HepG2 (cell line): ENCODE measurements around the gene BCL6. TPM values are rescaled to one million over a fixed set of nuclear protein-coding genes. Genes with fewer than 3 reads are reported as not detected.

Experiments used
- ATAC-seq: fragments of 200-7000 bp; cut with Tn5 transposase; 3 replicates; pipeline ENCODE4 v1.9.1; 2020; ENCODE audit warnings: mild to moderate bottlenecking, moderate library complexity
- BruUV-seq: library from RNA; stranded (reverse); fragments of 400-500 nt; replicated peaks from 2 replicates; lab custom pipeline; 2021; lab: Mats Ljungman, UMichigan
- CTCF ChIA-PET: fragments of 300-600 bp; formaldehyde crosslinking; extraction: SDS; loops from one replicate; lab custom pipeline; 2021; ENCODE audit warnings: low total read pairs, inconsistent platforms, low intra/inter-chr PET ratio; lab: Yijun Ruan, JAX
- POLR2A ChIA-PET: fragments of 350-600 bp; sonication (Branson Sonifier 250); formaldehyde crosslinking; loops from one replicate; lab custom pipeline; 2020; ENCODE audit warnings: antibody characterized with exemption, inconsistent platforms; lab: Yijun Ruan, JAX
- DNase-seq: peaks from one replicate; pipeline ENCODE4 v3.0.0-alpha.2; 2015; ENCODE audit warnings: low spot score
- FAIRE-seq: peaks from 3 replicates; lab custom pipeline; 2011; peaks lifted over from hg19 to GRCh38; lab: Jason Lieb, UNC
- H2AFZ ChIP-seq: one replicate; pipeline ENCODE4 v1.6.1; 2011; ENCODE audit warnings: low read length, inconsistent platforms
- H3K27ac ChIP-seq: fragments of 300-600 bp; 3 replicates; pipeline ENCODE4 v1.8.0; 2011; ENCODE audit warnings: mixed run types, mild to moderate bottlenecking, mixed read lengths, low read length, inconsistent platforms; ENCODE audit not compliant: insufficient read depth; ENCODE audit errors: extremely low read length
- H3K27me3 ChIP-seq, 2 experiments: fragments of 200-600 bp in 1 of 2; 2 replicates in 1 of 2; 3 replicates in 1 of 2; pipeline versions ENCODE4 v1.6.0 to v1.8.0; 2011; ENCODE audit warnings: low read length in 2 of 2, mild to moderate bottlenecking in 2 of 2, moderate library complexity in 2 of 2, inconsistent platforms in 1 of 2; ENCODE audit not compliant: insufficient read depth in 2 of 2, control insufficient read depth in 1 of 2
- H3K36me3 ChIP-seq, 2 experiments: fragments of 200-600 bp in 1 of 2; replicated peaks in 1 of 2; 2 replicates in 1 of 2; 3 replicates in 1 of 2; pipeline versions ENCODE4 v1.5.1 to v1.8.0; 2011; ENCODE audit warnings: low read length in 2 of 2, inconsistent platforms in 1 of 2; ENCODE audit not compliant: insufficient read depth in 2 of 2, control insufficient read depth in 1 of 2
- H3K4me1 ChIP-seq: 2 replicates; pipeline ENCODE4 v1.5.1; 2012; ENCODE audit warnings: low read length, inconsistent platforms; ENCODE audit not compliant: insufficient read depth
- H3K4me2 ChIP-seq: 2 replicates; pipeline ENCODE4 v1.6.0; 2011; ENCODE audit warnings: low read depth, low read length, inconsistent platforms
- H3K4me3 ChIP-seq, 3 experiments: fragments of 200-600 bp in 1 of 3; sonication (generic), shearing (Covaris generic) in 1 of 3; replicated peaks in 1 of 3; 2 replicates each; pipeline ENCODE4 v1.5.1; 2011 to 2016; ENCODE audit warnings: low read length in 3 of 3, inconsistent platforms in 2 of 3, low read depth in 2 of 3, mild to moderate bottlenecking in 2 of 3, control low read depth in 1 of 3, mixed read lengths in 1 of 3; ENCODE audit not compliant: insufficient read depth in 1 of 3
- H3K79me2 ChIP-seq: one replicate; pipeline ENCODE4 v1.6.1; 2011; ENCODE audit warnings: low read length, inconsistent platforms; ENCODE audit not compliant: insufficient read depth
- H3K9ac ChIP-seq: 2 replicates; pipeline ENCODE4 v1.6.0; 2011; ENCODE audit warnings: mild to moderate bottlenecking, low read depth, low read length, inconsistent platforms; ENCODE audit not compliant: insufficient read depth
- H3K9me3 ChIP-seq: 2 replicates; pipeline ENCODE4 v1.5.1; 2012; ENCODE audit warnings: mild to moderate bottlenecking, low read length
- H4K20me1 ChIP-seq: 2 replicates; pipeline ENCODE4 v1.6.0; 2011; ENCODE audit warnings: inconsistent platforms, mild to moderate bottlenecking, low read length, moderate library complexity; ENCODE audit not compliant: insufficient read depth
- ARID3A ChIP-seq: IDR thresholded peaks from 2 replicates; pipeline ENCODE4 v1.6.1; 2012; ENCODE audit warnings: low read depth, low read length, improper control_type of control experiment
- DPF2 ChIP-seq: sonication (generic); formaldehyde crosslinking; IDR thresholded peaks from 2 replicates; pipeline ENCODE4 v1.4.0; 2020; ENCODE audit warnings: mild to moderate bottlenecking, low read depth, missing genetic modification reagents, borderline replicate concordance
- MATR3 ChIP-seq: sonication (generic); formaldehyde crosslinking; IDR thresholded peaks from 2 replicates; pipeline ENCODE4 v1.4.0; 2020; ENCODE audit warnings: missing genetic modification reagents
- MLXIP ChIP-seq: sonication (generic); formaldehyde crosslinking; IDR thresholded peaks from 2 replicates; pipeline ENCODE4 v1.9.0; 2021; ENCODE audit warnings: missing genetic modification reagents, borderline replicate concordance
- SMC3 ChIP-seq: IDR thresholded peaks from 2 replicates; pipeline ENCODE4 v1.6.1; 2011; ENCODE audit warnings: low read length, improper control_type of control experiment
- ZFY ChIP-seq: sonication (generic); formaldehyde crosslinking; IDR thresholded peaks from 2 replicates; pipeline ENCODE4 v1.4.0; 2020; ENCODE audit warnings: missing genetic modification reagents
- ZNF431 ChIP-seq: sonication (generic); formaldehyde crosslinking; IDR thresholded peaks from 2 replicates; pipeline ENCODE4 v1.9.0; 2022; ENCODE audit warnings: missing genetic modification reagents, low read depth, mild to moderate bottlenecking, borderline replicate concordance
- WGBS: methylation state at CpG from one replicate; pipeline ENCODE4 v1.1.6; 2017; ENCODE audit warnings: low lambda C conversion rate; 5-methylcytosine and 5-hydroxymethylcytosine counted together
- in situ Hi-C: cut with HindIII; loops from 2 replicates; pipeline ENCODE4 v1.10.0; 2017; ENCODE audit warnings: low pct_unique_long_range_greater_than_20kb; ENCODE audit not compliant: extremely low pct_ligation_motif_present
- intact Hi-C: fragments of 100-400 bp; cut with micrococcal nuclease; formaldehyde crosslinking; loops from one replicate; pipeline ENCODE4 v1.10.0; 2022; ENCODE audit not compliant: unreplicated experiment
- polyA plus RNA-seq, 8 experiments: library from polyadenylated mRNA; depleted of rRNA in 3 of 8; stranded (reverse) in 7 of 8; unstranded in 1 of 8; fragments of >200 nt; fragmentation: Illumina TruSeq in 4 of 8; extraction: Trizol in 4 of 8; gene quantifications; 2 replicates each; pipeline versions ENCODE4 v1.2.1 to v1.2.3, GENCODE V29; 2011 to 2016; ENCODE audit warnings: low read depth in 4 of 8, missing spikeins in 1 of 8, mixed read lengths in 1 of 8; ENCODE audit not compliant: insufficient read depth in 1 of 8
- total RNA-seq, 5 experiments: library from RNA; depleted of rRNA; stranded (reverse); fragments of >200 nt; fragmentation: Illumina TruSeq; extraction: Trizol; gene quantifications; 2 replicates each; pipeline ENCODE4 v1.2.3, GENCODE V29; 2016; ENCODE audit warnings: low read depth in 1 of 5

Gene BCL6
- total and polyA plus RNA-seq, 2 of the 13 experiments (the other 11 are each of a cell fraction or from before 2014, with no cell fraction given), result 21.2 to 53.7 TPM

DNA sequence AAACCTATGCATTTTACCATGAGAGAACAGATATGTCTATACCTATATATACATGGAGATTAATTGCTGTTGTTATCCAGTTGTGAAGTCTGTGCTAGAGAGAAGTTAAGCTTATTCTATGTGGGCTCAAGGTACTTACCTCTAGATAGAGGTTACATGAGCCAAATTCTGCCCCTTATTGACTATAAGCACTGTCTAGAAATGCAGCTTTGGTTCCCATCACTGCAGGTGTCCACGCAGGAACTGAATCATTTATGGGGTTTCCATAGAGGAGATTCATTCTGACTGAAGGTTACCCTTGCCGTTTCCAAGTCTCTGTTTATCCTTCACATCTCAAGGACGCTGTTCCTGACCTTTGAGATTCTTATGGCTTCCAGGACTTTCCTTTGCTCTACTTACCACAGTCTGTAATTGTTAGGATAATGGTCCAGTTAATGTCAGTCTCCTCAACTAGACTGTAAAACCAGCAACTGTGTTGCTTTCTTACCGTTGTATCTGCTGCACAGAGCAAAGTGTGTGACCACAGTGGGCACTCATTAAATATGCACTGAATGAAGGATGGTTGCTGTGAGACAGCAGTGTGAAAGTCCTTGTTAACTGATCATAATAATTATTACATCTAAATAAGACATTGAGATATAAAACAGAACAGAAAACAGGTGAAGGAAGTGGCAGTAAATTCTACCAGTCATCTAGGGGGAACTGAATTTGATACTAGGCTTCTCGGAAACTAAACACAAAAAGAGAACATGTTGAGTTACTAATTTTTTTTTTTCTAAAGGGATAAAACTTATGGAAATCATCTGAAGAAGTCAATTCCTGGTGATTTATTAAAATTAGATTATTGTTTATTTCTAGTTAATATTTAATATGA lies 44.0 kb upstream of the BCL6 start:
- ChIA-PET POLR2A (no interaction called here), CTCF (no interaction called here)
- Histone ChIP-seq H4K20me1 (no peaks in the 10 kb centered on the region), H3K4me1 (no peaks in the 10 kb centered on the region), H3K9ac (no peak overlapping the region), H3K27ac (no peak overlapping the region), H3K36me3 (no peaks in the 10 kb centered on the region), H3K4me2 (no peak overlapping the region), H3K79me2 (no peaks in the 10 kb centered on the region)
- in situ Hi-C loops, result no loop called here
- no peak for ATAC-seq
- TF ChIP-seq MATR3 (CRISPR knock-in tag), result no peak
- no peak for TF ChIP-seq SMC3
- no peak for TF ChIP-seq ZFY (CRISPR knock-in tag)
- no peak for TF ChIP-seq ZNF431 (CRISPR knock-in tag)
- no peak for TF ChIP-seq ARID3A
- no peak for TF ChIP-seq MLXIP (CRISPR knock-in tag)
- no peak for TF ChIP-seq DPF2 (CRISPR knock-in tag)
- TF ChIP-seq, all 625 proteins: peak for 0
- WGBS, result 41% methylated on average over 5 of the region's 5 CpGs
- FAIRE-seq (no peak), DNase-seq (no peak)
- H3K9me3 ChIP-seq, result no peaks in the 10 kb centered on the region
- BruUV-seq, result no TSS peak
- H3K4me3 ChIP-seq, result no peak overlapping the region
- no peak overlapping the region for H2AFZ ChIP-seq
- H3K27me3 ChIP-seq, result peaks cover 0 to 15% of the 10 kb centered on the region in 2 experiments; a peak in 2 of 5 replicates
- intact Hi-C loops, result no loop called here
